Activated B cell treated with CpG ODN at 0.5 μM for 24 hours (primary cell): ENCODE results near the gene BCL6. TPM values are rescaled to one million over a fixed set of nuclear protein-coding genes. Genes with fewer than 3 reads are reported as not detected.

Source experiments
- ATAC-seq: fragments of 200-7000 bp; cut with Tn5 transposase; one replicate; pipeline ENCODE4 v1.10.0; 2021; ENCODE audit warnings: low read depth, mild to moderate bottlenecking, moderate library complexity
- CTCF ChIA-PET: fragments of 350-600 bp; sonication (Branson Sonifier 250); formaldehyde crosslinking; loops from one replicate; lab custom pipeline; 2021; ENCODE audit warnings: antibody characterized with exemption; lab: Charles Lee
- POLR2A ChIA-PET: fragments of 350-600 bp; sonication (Branson Sonifier 250); formaldehyde crosslinking; loops from one replicate; lab custom pipeline; 2021; ENCODE audit warnings: antibody characterized with exemption; lab: Charles Lee
- DNase-seq: peaks from one replicate; pipeline ENCODE4 v3.0.0; 2022
- H3K27ac Mint-ChIP-seq: one replicate; pipeline ENCODE4 v1.8.0; 2020; ENCODE audit warnings: mixed read lengths
- H3K27me3 Mint-ChIP-seq: one replicate; pipeline ENCODE4 v1.8.0; 2021; ENCODE audit warnings: mixed read lengths
- H3K36me3 Mint-ChIP-seq: one replicate; pipeline ENCODE4 v1.8.0; 2021; ENCODE audit warnings: low read depth, mixed read lengths
- H3K4me1 Mint-ChIP-seq: one replicate; pipeline ENCODE4 v1.8.0; 2021; ENCODE audit warnings: mixed read lengths
- H3K4me3 Mint-ChIP-seq: one replicate; pipeline ENCODE4 v1.8.0; 2020; ENCODE audit warnings: mild to moderate bottlenecking, mixed read lengths
- H3K9me3 Mint-ChIP-seq: one replicate; pipeline ENCODE4 v1.8.0; 2020; ENCODE audit warnings: mixed read lengths
- intact Hi-C: fragments of 100-400 bp; cut with micrococcal nuclease; formaldehyde crosslinking; loops from one replicate; pipeline ENCODE4 v1.15.1; 2024
- total RNA-seq: library from RNA; stranded (reverse); gene quantifications from 2 replicates; pipeline ENCODE4 v1.2.3, GENCODE V29; 2022
- TF ChIP-seq, protein P1 (sequence below): fragments of 200-600 bp; IDR thresholded peaks from one replicate; pipeline ENCODE4 v1.8.0; 2022; ENCODE audit warnings: antibody characterized with exemption, mild to moderate bottlenecking

Gene BCL6
- total RNA-seq, 1 donor from 2014 or later: 100 TPM

DNA sequence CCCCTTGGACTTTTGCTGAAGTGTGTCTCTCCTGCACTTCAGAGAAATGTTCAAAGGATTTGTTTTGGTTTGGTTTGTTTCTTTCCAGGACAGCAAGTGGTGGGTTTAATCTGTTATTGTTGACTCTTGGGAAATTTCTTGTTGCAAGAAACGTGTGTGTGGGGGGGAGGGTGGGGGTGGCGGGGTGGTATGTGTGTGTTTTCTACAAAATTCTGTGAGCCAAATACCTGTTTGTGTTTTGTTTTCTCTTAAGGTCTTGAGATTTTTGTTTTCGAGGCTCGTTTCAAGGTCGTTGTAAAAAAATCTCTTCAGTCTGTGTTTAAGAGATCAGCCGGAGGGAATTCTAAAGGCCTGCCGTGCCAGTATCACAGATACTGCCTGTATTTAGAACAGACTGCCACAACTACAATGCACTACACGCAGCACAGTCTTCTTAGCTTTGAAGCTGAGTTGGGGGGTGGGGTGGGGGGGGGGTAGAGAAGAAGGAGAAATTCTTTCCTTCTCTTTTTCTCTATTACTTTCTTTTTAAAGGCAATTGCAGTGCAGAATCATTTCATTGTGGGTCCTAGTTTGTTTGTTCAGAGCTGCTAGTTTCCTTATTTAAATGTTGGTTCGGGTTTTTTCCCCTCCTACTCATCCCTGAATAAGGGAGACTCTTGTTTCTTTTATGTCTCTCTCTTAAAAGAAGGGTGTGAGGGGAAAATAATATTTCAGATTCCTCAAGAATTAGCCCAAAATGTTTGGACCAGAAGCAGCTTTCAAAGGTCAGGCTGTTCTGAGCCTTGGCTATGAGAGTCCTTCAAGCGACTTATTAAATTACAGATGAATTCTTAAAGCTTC, 1.4 kb upstream of the BCL6 start:
- peaks cover 19% of the 10 kb centered on the region for H3K36me3 Mint-ChIP-seq
- peak overlapping the region; percentile 98 for H3K4me3 Mint-ChIP-seq
- peak overlapping the region; percentile 98 for H3K27ac Mint-ChIP-seq
- TF ChIP-seq, protein P1, sequence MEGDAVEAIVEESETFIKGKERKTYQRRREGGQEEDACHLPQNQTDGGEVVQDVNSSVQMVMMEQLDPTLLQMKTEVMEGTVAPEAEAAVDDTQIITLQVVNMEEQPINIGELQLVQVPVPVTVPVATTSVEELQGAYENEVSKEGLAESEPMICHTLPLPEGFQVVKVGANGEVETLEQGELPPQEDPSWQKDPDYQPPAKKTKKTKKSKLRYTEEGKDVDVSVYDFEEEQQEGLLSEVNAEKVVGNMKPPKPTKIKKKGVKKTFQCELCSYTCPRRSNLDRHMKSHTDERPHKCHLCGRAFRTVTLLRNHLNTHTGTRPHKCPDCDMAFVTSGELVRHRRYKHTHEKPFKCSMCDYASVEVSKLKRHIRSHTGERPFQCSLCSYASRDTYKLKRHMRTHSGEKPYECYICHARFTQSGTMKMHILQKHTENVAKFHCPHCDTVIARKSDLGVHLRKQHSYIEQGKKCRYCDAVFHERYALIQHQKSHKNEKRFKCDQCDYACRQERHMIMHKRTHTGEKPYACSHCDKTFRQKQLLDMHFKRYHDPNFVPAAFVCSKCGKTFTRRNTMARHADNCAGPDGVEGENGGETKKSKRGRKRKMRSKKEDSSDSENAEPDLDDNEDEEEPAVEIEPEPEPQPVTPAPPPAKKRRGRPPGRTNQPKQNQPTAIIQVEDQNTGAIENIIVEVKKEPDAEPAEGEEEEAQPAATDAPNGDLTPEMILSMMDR: no peak
- H3K9me3 Mint-ChIP-seq: no peaks in the 10 kb centered on the region
- DNase-seq (no peak), ATAC-seq (no peak)
- no peaks in the 10 kb centered on the region for H3K27me3 Mint-ChIP-seq
- ChIA-PET CTCF (interaction anchor here (0.6 to 3.7 kb wide), 23 partner anchors 8 to 1209 kb away, joined by 3 to 42 read pairs (median 4); partner anchors contain the start of gene LPP), POLR2A (interaction anchor here (0.6 to 8.4 kb wide), 34 partner anchors 10 to 1209 kb away, joined by 3 to 94 read pairs (median 6); partner anchors contain the start of gene LPP)
- peaks cover 78% of the 10 kb centered on the region for H3K4me1 Mint-ChIP-seq
- intact Hi-C loops: loop anchor here (5.0 to 10.0 kb wide), 2 partner anchors 361 to 498 kb away; no protein-coding TSS in a partner anchor

DNA sequence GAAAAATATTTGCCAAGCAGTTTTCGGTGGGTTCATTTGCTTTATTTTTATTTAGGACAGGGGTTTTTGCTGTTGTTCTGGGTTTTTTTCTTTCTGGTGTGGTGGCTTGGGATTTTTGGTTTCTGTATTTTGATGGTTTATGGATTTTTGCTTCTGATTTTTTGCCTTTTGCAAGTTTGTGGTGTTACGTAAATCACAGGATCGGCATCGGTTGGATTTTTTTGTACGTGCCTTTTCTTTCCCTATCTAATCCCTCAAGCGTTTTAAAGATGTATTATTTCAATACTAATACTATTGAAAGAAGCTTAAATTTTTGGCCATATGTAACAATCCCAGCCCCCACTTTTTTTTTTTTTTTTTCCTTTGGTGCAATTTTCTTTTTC, 782 bp upstream of the BCL6 start:
- ATAC-seq: no peak
- ChIA-PET POLR2A (interaction anchor here (0.6 to 8.4 kb wide), 55 partner anchors 9 to 1296 kb away, joined by 3 to 94 read pairs (median 6); partner anchors contain the start of gene LPP), CTCF (interaction anchor here (0.6 to 3.7 kb wide), 12 partner anchors 222 to 1209 kb away, joined by 3 to 42 read pairs (median 3); partner anchors contain the start of gene LPP)
- Mint-ChIP-seq H3K4me3 (peak overlapping the region; percentile 98), H3K27me3 (no peaks in the 10 kb centered on the region), H3K27ac (peak overlapping the region; percentile 98), H3K36me3 (peaks cover 19% of the 10 kb centered on the region), H3K4me1 (peaks cover 79% of the 10 kb centered on the region), H3K9me3 (no peaks in the 10 kb centered on the region)
- TF ChIP-seq, protein P1: no peak
- intact Hi-C loops: loop anchor here (5.0 to 10.0 kb wide), 2 partner anchors 361 to 499 kb away; no protein-coding TSS in a partner anchor
- DNase-seq: no peak

DNA sequence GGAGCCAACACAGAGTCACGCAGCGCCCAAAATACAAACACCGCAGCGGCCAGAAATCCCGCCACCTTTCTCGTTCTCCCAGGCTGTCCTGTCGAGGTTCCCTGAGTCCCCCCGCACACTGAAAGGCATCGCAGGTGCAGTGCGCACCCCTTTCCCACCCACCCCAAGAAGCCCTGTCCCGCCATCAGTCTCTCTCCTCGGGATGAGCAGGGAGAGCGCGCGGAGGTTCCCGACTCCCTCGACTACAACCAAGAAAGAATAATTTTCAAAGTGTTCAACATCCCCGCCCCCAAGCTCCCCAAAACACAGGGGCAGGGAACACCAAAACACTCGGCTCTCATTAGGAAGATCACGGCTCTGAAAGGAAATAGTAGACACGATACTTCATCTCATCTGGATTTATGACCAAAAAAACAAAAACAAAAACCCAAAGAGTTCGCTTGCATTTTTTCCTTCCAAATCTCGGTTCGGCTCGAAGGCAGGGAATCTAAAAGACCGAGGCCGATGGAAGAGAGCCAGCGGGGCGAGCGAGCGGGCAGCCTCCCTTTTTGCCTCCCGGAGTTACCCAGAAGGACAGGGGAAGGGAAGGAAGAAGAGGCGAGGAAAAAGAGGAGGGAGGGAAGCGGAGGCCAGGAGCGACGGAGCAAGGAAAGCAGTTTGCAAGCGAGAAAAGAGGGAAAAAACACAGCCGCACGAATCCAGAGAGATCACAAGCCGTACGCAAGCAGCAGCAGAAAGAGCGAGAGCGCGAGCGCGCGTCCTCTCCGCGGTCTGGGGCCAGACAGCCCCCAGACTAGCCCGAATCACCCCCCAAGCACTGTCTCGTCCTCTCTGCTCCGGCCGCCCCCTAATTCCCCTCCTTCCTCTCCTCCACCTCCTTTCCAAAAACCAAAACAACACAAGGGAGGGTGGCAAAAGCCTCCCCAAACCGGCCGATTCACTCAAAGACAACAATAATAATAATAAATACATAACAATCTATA, 808 bp downstream of the BCL6 start:
- Mint-ChIP-seq H3K27ac (peak overlapping the region; percentile 98), H3K9me3 (no peaks in the 10 kb centered on the region), H3K4me3 (peak overlapping the region; percentile 98), H3K36me3 (peaks cover 19% of the 10 kb centered on the region), H3K4me1 (peaks cover 77% of the 10 kb centered on the region), H3K27me3 (no peaks in the 10 kb centered on the region)
- ChIA-PET POLR2A (interaction anchor here (0.5 to 8.4 kb wide), 86 partner anchors 7 to 1389 kb away, joined by 3 to 94 read pairs (median 6); partner anchors contain the start of gene LPP), CTCF (interaction anchor here (0.5 to 3.3 kb wide), 17 partner anchors 222 to 1297 kb away, joined by 3 to 54 read pairs (median 3); no protein-coding TSS in a partner anchor)
- ATAC-seq (no peak), DNase-seq (peak; percentile 47)
- intact Hi-C loops: loop anchor here (1.0 to 10.0 kb wide), 14 partner anchors 33 to 1009 kb away; partner anchors contain the start of gene LPP
- TF ChIP-seq, protein P1: no peak

DNA sequence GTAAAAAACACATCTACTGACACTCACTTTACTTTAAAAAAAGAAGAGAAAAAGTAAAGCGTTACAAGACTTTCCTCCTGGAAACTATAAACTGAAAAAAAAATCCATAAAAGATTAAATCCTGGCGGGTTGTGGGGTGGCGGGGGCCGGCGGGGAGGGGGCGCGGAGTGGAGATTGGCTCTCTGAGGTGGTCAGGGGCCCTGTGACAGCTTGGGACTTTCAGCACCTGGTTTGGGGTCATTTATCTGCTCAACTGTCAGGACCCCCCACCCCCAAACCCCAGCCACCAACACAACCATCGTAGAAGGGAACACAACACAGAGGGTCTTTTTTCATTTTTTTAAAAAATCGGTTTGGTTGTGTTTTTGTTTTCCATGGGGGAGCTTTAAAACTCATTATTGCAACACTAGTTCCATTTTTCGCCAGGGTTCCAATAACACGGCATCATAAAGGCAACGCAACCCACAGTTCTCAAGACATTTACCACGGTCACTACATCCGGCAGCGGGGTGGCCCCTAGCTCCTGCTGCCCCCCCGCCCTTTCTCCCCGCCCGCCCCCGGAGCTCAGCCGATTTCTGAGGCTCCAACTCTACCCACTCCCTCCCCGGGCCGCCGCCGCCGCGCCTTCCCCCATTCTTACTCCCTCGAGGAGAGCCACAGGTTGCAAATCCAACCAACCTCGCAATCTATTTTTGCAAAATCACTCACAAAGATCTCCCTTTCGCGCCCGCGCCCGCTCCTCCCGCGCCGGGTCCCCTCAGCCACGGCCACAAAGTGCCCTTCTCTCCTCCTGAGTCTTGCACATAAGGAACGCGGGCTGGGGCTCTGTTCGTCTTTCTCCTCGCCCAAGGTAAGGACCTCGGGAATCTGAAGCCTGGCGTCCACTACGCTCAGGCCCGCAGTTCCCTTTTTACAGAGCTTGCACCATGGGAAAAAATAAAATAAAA, 1.8 kb downstream of the BCL6 start:
- intact Hi-C loops: loop anchor here (1.0 to 10.0 kb wide), 6 partner anchors 501 to 921 kb away; no protein-coding TSS in a partner anchor
- DNase-seq (peak; percentile 36), ATAC-seq (no peak)
- Mint-ChIP-seq H3K9me3 (no peaks in the 10 kb centered on the region), H3K27me3 (no peaks in the 10 kb centered on the region), H3K36me3 (peaks cover 26% of the 10 kb centered on the region), H3K4me3 (peak overlapping the region; percentile 98), H3K4me1 (peaks cover 76% of the 10 kb centered on the region), H3K27ac (peak overlapping the region; percentile 98)
- TF ChIP-seq, protein P1: no peak
- POLR2A ChIA-PET: interaction anchor here (0.6 to 8.4 kb wide), 52 partner anchors 109 to 1211 kb away, joined by 3 to 94 read pairs (median 4); partner anchors contain the start of gene LPP
- CTCF ChIA-PET: interaction anchor here (0.5 to 2.8 kb wide), 13 partner anchors 220 to 1298 kb away, joined by 3 to 54 read pairs (median 3); no protein-coding TSS in a partner anchor
